WTC11 (cell line): ENCODE results near the gene ERC1.

Source experiments
- EMX1 ChIP-seq: fragments of 250-450 bp; sonication (Bioruptor Pico); IDR thresholded peaks from 2 replicates; pipeline ENCODE4 v1.8.0; 2021; ENCODE audit warnings: mild to moderate bottlenecking
- FOXP1 ChIP-seq: sonication (generic); formaldehyde crosslinking; IDR thresholded peaks from 2 replicates; pipeline ENCODE4 v1.8.0; 2022; ENCODE audit warnings: missing genetic modification reagents, mild to moderate bottlenecking, moderate library complexity, borderline replicate concordance
- NR3C1 ChIP-seq: sonication (generic); formaldehyde crosslinking; conservative IDR thresholded peaks from 2 replicates; pipeline ENCODE4 v1.8.1; 2023; ENCODE audit warnings: low read depth, mild to moderate bottlenecking, missing genetic modification reagents
- PRRX2 ChIP-seq: fragments of 250-450 bp; sonication (Bioruptor Pico); IDR thresholded peaks from 2 replicates; pipeline ENCODE4 v1.8.0; 2021; ENCODE audit warnings: mild to moderate bottlenecking
- RORB ChIP-seq: fragments of 250-450 bp; sonication (Bioruptor Pico); IDR thresholded peaks from 2 replicates; pipeline ENCODE4 v1.9.0; 2021; ENCODE audit warnings: mild to moderate bottlenecking
- TP53 ChIP-seq: sonication (generic); formaldehyde crosslinking; IDR thresholded peaks from 2 replicates; pipeline ENCODE4 v1.8.1; 2023; ENCODE audit warnings: mild to moderate bottlenecking, missing genetic modification reagents
- TF ChIP-seq, protein P1 (sequence below): sonication (generic); formaldehyde crosslinking; IDR thresholded peaks from 2 replicates; pipeline ENCODE4 v1.8.1; 2022; ENCODE audit warnings: missing genetic modification reagents, borderline replicate concordance
- TF ChIP-seq, protein P2 (sequence below): fragments of 250-450 bp; sonication (Bioruptor Pico); IDR thresholded peaks from 2 replicates; pipeline ENCODE4 v1.9.0; 2021; ENCODE audit warnings: mild to moderate bottlenecking
- TF ChIP-seq, protein P3 (sequence below): fragments of 200-600 bp; IDR thresholded peaks from 2 replicates; pipeline ENCODE4 v1.8.0; 2022; ENCODE audit warnings: antibody characterized with exemption
- TF ChIP-seq, protein P4 (sequence below): sonication (generic); formaldehyde crosslinking; IDR thresholded peaks from 2 replicates; pipeline ENCODE4 v1.8.1; 2022; ENCODE audit warnings: mild to moderate bottlenecking, missing genetic modification reagents, moderate library complexity, borderline replicate concordance
- TF ChIP-seq, protein P5 (sequence below): sonication (generic); formaldehyde crosslinking; IDR thresholded peaks from 2 replicates; pipeline ENCODE4 v1.8.0; 2022; ENCODE audit warnings: mild to moderate bottlenecking, missing genetic modification reagents
- TF ChIP-seq, protein P6 (sequence below): sonication (generic); formaldehyde crosslinking; IDR thresholded peaks from 2 replicates; pipeline ENCODE4 v1.8.0; 2022; ENCODE audit warnings: mild to moderate bottlenecking, missing genetic modification reagents

DNA sequence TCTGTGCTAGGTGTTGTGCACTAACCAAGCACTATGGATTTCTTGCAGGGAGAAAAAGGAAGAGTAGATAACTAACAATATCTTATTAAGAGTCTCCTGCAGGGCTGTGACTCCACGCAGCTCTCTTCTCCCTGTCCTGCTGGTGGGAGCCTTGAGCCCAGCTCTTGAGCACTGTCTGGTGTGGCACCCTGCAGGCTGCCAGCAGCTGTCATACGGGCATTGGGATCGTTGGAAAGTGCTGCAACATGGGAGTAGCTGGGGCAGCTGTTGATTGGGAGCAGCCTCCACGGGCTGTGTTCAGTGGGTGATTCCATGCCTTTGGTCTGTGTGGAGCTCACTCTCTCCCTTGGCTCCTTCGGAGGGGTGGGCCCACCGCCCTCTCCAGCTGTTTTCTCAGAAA is 478.0 kb downstream of the ERC1 start:
- TF ChIP-seq, protein P1, sequence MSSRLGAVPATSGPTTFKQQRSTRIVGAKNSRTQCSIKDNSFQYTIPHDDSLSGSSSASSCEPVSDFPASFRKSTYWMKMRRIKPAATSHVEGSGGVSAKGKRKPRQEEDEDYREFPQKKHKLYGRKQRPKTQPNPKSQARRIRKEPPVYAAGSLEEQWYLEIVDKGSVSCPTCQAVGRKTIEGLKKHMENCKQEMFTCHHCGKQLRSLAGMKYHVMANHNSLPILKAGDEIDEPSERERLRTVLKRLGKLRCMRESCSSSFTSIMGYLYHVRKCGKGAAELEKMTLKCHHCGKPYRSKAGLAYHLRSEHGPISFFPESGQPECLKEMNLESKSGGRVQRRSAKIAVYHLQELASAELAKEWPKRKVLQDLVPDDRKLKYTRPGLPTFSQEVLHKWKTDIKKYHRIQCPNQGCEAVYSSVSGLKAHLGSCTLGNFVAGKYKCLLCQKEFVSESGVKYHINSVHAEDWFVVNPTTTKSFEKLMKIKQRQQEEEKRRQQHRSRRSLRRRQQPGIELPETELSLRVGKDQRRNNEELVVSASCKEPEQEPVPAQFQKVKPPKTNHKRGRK (CRISPR knock-in tag): no peak
- TF ChIP-seq, protein P2, sequence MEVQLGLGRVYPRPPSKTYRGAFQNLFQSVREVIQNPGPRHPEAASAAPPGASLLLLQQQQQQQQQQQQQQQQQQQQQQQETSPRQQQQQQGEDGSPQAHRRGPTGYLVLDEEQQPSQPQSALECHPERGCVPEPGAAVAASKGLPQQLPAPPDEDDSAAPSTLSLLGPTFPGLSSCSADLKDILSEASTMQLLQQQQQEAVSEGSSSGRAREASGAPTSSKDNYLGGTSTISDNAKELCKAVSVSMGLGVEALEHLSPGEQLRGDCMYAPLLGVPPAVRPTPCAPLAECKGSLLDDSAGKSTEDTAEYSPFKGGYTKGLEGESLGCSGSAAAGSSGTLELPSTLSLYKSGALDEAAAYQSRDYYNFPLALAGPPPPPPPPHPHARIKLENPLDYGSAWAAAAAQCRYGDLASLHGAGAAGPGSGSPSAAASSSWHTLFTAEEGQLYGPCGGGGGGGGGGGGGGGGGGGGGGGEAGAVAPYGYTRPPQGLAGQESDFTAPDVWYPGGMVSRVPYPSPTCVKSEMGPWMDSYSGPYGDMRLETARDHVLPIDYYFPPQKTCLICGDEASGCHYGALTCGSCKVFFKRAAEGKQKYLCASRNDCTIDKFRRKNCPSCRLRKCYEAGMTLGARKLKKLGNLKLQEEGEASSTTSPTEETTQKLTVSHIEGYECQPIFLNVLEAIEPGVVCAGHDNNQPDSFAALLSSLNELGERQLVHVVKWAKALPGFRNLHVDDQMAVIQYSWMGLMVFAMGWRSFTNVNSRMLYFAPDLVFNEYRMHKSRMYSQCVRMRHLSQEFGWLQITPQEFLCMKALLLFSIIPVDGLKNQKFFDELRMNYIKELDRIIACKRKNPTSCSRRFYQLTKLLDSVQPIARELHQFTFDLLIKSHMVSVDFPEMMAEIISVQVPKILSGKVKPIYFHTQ: no peak
- no peak for TF ChIP-seq PRRX2 (CRISPR knock-in tag)
- TF ChIP-seq, protein P3, sequence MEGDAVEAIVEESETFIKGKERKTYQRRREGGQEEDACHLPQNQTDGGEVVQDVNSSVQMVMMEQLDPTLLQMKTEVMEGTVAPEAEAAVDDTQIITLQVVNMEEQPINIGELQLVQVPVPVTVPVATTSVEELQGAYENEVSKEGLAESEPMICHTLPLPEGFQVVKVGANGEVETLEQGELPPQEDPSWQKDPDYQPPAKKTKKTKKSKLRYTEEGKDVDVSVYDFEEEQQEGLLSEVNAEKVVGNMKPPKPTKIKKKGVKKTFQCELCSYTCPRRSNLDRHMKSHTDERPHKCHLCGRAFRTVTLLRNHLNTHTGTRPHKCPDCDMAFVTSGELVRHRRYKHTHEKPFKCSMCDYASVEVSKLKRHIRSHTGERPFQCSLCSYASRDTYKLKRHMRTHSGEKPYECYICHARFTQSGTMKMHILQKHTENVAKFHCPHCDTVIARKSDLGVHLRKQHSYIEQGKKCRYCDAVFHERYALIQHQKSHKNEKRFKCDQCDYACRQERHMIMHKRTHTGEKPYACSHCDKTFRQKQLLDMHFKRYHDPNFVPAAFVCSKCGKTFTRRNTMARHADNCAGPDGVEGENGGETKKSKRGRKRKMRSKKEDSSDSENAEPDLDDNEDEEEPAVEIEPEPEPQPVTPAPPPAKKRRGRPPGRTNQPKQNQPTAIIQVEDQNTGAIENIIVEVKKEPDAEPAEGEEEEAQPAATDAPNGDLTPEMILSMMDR: no peak
- TF ChIP-seq, protein P4, sequence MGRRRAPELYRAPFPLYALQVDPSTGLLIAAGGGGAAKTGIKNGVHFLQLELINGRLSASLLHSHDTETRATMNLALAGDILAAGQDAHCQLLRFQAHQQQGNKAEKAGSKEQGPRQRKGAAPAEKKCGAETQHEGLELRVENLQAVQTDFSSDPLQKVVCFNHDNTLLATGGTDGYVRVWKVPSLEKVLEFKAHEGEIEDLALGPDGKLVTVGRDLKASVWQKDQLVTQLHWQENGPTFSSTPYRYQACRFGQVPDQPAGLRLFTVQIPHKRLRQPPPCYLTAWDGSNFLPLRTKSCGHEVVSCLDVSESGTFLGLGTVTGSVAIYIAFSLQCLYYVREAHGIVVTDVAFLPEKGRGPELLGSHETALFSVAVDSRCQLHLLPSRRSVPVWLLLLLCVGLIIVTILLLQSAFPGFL: no peak
- TF ChIP-seq, protein P5, sequence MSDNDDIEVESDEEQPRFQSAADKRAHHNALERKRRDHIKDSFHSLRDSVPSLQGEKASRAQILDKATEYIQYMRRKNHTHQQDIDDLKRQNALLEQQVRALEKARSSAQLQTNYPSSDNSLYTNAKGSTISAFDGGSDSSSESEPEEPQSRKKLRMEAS (CRISPR knock-in tag): no peak
- no peak for TF ChIP-seq TP53 (CRISPR knock-in tag)
- no peak for TF ChIP-seq RORB (CRISPR knock-in tag)
- TF ChIP-seq, protein P6, sequence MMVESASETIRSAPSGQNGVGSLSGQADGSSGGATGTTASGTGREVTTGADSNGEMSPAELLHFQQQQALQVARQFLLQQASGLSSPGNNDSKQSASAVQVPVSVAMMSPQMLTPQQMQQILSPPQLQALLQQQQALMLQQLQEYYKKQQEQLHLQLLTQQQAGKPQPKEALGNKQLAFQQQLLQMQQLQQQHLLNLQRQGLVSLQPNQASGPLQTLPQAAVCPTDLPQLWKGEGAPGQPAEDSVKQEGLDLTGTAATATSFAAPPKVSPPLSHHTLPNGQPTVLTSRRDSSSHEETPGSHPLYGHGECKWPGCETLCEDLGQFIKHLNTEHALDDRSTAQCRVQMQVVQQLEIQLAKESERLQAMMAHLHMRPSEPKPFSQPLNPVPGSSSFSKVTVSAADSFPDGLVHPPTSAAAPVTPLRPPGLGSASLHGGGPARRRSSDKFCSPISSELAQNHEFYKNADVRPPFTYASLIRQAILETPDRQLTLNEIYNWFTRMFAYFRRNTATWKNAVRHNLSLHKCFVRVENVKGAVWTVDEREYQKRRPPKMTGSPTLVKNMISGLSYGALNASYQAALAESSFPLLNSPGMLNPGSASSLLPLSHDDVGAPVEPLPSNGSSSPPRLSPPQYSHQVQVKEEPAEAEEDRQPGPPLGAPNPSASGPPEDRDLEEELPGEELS (CRISPR knock-in tag): no peak
- TF ChIP-seq EMX1 (CRISPR knock-in tag): no peak
- no peak for TF ChIP-seq FOXP1
- no peak for TF ChIP-seq NR3C1
